NT2/D1 (cell line): ENCODE results near the gene GAP43.

ENCODE experiments used
- DNase-seq: peaks from one replicate; pipeline ENCODE4 v3.0.0-alpha.2; 2011; ENCODE audit warnings: low read depth, low spot score
- H3K27me3 ChIP-seq: 2 replicates; pipeline ENCODE4 v1.6.0; 2011; ENCODE audit warnings: mild to moderate bottlenecking; ENCODE audit not compliant: insufficient read length, insufficient read depth
- H3K36me3 ChIP-seq: 2 replicates; pipeline ENCODE4 v1.6.1; 2011; ENCODE audit warnings: mild to moderate bottlenecking, low read length, mixed read lengths; ENCODE audit not compliant: insufficient read depth, insufficient read length
- H3K4me1 ChIP-seq: 2 replicates; pipeline ENCODE4 v1.5.1; 2011; ENCODE audit not compliant: insufficient read depth, insufficient read length
- H3K4me3 ChIP-seq: 2 replicates; pipeline ENCODE4 v1.5.1; 2011; ENCODE audit warnings: low read depth; ENCODE audit not compliant: insufficient read length
- H3K9ac ChIP-seq: 2 replicates; pipeline ENCODE4 v1.6.0; 2011; ENCODE audit warnings: low read depth; ENCODE audit not compliant: insufficient read length
- H3K9me3 ChIP-seq: 2 replicates; pipeline ENCODE4 v1.5.1; 2011; ENCODE audit warnings: mild to moderate bottlenecking, low read length; ENCODE audit not compliant: insufficient read depth
- SUZ12 ChIP-seq: IDR thresholded peaks from 2 replicates; pipeline ENCODE4 v1.6.1; 2011; ENCODE audit not compliant: insufficient read length, insufficient read depth; ENCODE audit errors: extremely low read depth
- YY1 ChIP-seq: IDR thresholded peaks from 2 replicates; pipeline ENCODE4 v1.6.1; 2011; ENCODE audit not compliant: insufficient read length, insufficient read depth
- ZNF274 ChIP-seq: IDR thresholded peaks from 2 replicates; pipeline ENCODE4 v1.6.1; 2011; ENCODE audit warnings: mild to moderate bottlenecking, low read depth, low read length

The GAP43 gene

GRCh38 chr3:115680803-115681345 lies 57.6 kb downstream of the GAP43 start:
- no peak overlapping the region for H3K9ac ChIP-seq

DNA sequence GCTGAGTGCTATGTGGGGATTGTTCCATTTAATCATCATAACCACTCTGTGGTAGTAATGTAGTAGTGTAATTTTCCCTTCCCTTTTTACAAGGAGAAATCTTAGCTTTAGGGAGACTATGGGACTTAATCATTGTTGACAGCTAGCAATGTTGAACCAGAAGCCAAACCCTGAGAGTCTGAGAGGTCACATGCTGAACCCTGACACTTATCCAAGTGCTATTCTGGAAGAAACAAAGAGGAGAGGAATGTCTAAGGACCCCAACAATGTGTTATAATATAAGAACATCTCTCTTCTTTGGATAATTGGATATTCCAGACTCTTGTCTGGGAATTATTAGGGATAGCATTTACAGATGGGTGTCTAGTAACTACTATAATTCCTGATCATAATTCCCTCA lies 58.4 kb downstream of the GAP43 start:
- Histone ChIP-seq H3K4me3 (no peak overlapping the region), H3K9ac (no peak overlapping the region), H3K9me3 (no peaks in the 10 kb centered on the region), H3K4me1 (no peaks in the 10 kb centered on the region), H3K27me3 (no peaks in the 10 kb centered on the region), H3K36me3 (no peaks in the 10 kb centered on the region)
- TF ChIP-seq ZNF274 (no peak), YY1 (no peak), SUZ12 (no peak)
- no peak for DNase-seq

More at GRCh38 chr3:115680803-115681345, 57.6 kb downstream of the GAP43 start:
- Histone ChIP-seq H3K4me3 (no peak overlapping the region), H3K4me1 (no peaks in the 10 kb centered on the region), H3K27me3 (no peaks in the 10 kb centered on the region), H3K36me3 (no peaks in the 10 kb centered on the region), H3K9me3 (no peaks in the 10 kb centered on the region)
- TF ChIP-seq YY1 (no peak), SUZ12 (no peak), ZNF274 (no peak)
- no peak for DNase-seq

GRCh38 chr3:115683305-115683704 lies 60.0 kb downstream of the GAP43 start:
- no peak for DNase-seq
- Histone ChIP-seq H3K4me3 (no peak overlapping the region), H3K27me3 (no peaks in the 10 kb centered on the region), H3K9ac (no peak overlapping the region), H3K36me3 (no peaks in the 10 kb centered on the region), H3K9me3 (no peaks in the 10 kb centered on the region), H3K4me1 (no peaks in the 10 kb centered on the region)
- no peak for TF ChIP-seq YY1
- no peak for TF ChIP-seq SUZ12
- no peak for TF ChIP-seq ZNF274

DNA sequence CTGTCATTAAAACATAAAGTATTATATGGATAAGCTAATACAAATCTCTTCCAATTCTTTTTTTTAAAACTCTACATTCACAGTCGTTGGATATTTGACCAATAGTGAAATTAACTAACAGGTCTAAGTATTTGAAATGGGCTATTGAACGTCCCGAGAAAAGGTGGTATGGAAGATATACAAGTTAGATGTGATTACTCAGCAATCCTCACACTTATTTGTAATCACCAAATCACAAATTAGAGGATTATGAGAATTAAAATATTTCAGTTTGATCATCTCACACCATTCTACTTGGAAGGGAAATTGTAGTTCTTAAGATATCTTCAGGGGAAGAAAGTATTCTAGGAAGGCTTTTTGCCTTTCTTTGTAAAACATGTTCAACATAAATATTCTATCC lies 60.5 kb downstream of the GAP43 start:
- H3K9ac ChIP-seq = no peak overlapping the region
- no peaks in the 10 kb centered on the region for H3K36me3 ChIP-seq
- H3K27me3 ChIP-seq = no peaks in the 10 kb centered on the region
- DNase-seq = no peak
- H3K4me1 ChIP-seq = no peaks in the 10 kb centered on the region
- TF ChIP-seq ZNF274 = no peak
- TF ChIP-seq YY1 = no peak
- no peak for TF ChIP-seq SUZ12
- H3K9me3 ChIP-seq = no peaks in the 10 kb centered on the region
- H3K4me3 ChIP-seq = no peak overlapping the region

- H3K4me1 ChIP-seq = no peaks in the 10 kb centered on the region
- no peak for DNase-seq
- H3K27me3 ChIP-seq = no peaks in the 10 kb centered on the region
- no peak overlapping the region for H3K4me3 ChIP-seq
- no peak for TF ChIP-seq ZNF274
- no peaks in the 10 kb centered on the region for H3K36me3 ChIP-seq
- H3K9me3 ChIP-seq = no peaks in the 10 kb centered on the region
- H3K9ac ChIP-seq = no peak overlapping the region
Measured at GRCh38 chr3:115685097-115685496, 61.8 kb downstream of the GAP43 start.

- TF ChIP-seq SUZ12 (no peak), YY1 (no peak), ZNF274 (no peak)
- Histone ChIP-seq H3K4me3 (no peak overlapping the region), H3K4me1 (no peaks in the 10 kb centered on the region), H3K9me3 (no peaks in the 10 kb centered on the region), H3K27me3 (no peaks in the 10 kb centered on the region), H3K9ac (no peak overlapping the region), H3K36me3 (no peaks in the 10 kb centered on the region)
- no peak for DNase-seq
Measured at GRCh38 chr3:115687721-115688120, 64.4 kb downstream of the GAP43 start.

GRCh38 chr3:115688418-115688817 lies 65.1 kb downstream of the GAP43 start:
- no peak overlapping the region for H3K4me3 ChIP-seq
- no peak for DNase-seq
- H3K9ac ChIP-seq = no peak overlapping the region
- no peaks in the 10 kb centered on the region for H3K4me1 ChIP-seq
- no peaks in the 10 kb centered on the region for H3K27me3 ChIP-seq
- H3K36me3 ChIP-seq = no peaks in the 10 kb centered on the region
- no peaks in the 10 kb centered on the region for H3K9me3 ChIP-seq
- no peak for TF ChIP-seq ZNF274
- no peak for TF ChIP-seq YY1
- no peak for TF ChIP-seq SUZ12
